Measurements from ENCODE around the gene ADAT3. TPM values are rescaled to one million over a fixed set of nuclear protein-coding genes. Genes with fewer than 3 reads are reported as not detected.
A peak's percentile ranks its signal among the peaks of the same experiment; 100 is the strongest.
"Not testable (repeated sequence)": the region's sequence is repeated elsewhere in the genome, so short reads cannot be mapped to it uniquely, and the experiment has no call there.

ADAT3 gene
- polyA plus RNA-seq, 4 donors = 1.4 to 6.4 (median 3.7) TPM

DNA sequence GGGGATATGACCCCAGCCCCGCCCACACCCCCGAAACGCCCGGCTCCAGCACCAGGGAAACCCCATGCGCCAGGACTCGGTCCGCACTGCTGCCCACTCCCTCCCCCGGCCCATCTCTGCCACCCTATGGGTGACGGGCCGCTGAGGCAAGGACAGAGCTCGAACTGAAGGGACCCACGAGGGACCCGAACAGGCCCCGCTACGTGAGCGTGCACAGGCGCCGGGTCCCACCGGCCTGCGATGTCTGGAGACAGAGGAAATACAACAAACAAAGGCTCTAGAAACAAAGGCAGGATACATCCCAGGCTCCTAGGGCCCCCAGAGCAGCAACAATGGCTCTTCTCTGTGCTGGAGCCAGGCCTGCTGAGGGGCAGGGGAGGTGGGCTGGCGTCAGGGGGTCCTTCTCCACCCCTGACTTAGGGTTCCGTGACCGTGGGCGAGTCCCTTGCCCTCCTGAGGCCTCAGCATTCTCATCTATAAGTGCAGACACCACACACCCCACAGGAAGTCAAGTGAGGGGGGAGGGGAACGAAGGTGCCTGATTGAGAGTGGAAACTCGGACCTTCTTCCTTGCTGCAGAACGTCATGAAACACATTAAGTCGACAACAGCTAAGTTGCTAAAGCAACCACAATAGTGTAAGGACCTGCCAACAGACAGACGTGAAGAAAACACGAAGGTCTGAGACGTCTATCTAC, 23.0 kb upstream of the ADAT3 start:
- no peak for DNase-seq (ENCODE audit: low read depth in 4 of 4, low spot score in 2 of 4)

DNA sequence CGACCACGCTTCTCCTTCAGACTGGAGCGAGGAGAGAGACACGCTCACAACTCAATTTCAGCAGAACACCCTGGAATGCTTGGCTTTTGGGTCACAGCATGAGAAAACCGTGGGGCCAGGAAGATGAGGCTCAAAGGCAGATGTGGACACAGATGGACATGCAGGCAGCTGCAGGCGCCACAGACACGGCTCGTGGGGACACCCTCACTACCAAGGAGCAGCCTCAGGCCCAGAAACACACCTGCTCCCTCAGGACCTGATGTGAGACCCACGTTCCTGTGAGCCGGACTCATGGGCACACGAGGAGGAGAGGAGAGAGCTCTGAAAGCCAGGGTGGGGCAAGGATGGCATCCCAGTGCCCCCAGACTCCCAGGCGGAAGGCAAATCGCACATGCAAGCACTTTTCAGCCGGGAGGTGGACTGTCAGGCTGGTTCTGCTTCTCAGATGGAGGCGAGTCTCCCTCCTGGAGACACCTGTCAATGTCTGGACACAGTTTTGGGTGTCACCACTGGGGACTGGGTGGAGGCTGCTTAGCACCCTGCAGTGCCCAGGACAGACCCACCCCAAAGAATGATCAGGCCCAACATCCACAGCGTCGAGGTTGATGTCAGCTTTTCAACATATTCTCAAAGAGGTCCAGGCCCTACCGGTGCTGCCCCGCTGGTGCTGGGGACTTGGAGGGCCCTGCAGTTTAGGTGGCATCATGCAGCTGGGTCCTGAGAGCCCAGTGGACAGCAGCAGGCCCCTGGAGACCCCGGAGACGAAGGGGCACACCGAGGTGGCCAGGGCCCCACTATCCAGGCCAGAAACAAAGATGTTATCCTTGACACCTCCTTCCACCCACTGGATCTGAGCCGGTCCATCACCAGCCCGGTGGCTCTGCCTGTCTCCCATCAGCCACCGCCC, 22.2 kb upstream of the ADAT3 start:
- DNase-seq (ENCODE audit: low read depth in 4 of 4, low spot score in 2 of 4) = no peak

DNA sequence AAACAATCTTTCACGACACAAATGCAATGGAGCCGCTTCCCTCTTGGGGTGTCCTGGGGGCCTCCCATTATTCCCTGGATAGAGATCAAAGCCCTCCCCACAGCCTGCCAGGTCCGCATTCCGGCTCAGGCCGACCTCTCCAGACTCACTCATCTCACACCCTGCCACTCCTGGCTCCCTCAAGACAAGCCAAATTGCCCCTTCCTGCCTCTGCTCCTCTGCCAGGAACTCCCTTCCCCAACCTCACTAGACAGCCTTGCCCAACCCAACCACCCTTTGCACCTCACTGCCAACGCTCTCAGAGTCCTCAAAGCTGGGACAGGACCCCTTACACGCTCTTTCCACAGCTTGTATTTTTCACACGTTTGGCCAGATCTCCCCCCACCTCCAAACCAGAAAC, 21.4 kb upstream of the ADAT3 start:
- no peak for DNase-seq (ENCODE audit: low read depth in 4 of 4, low spot score in 2 of 4)

DNA sequence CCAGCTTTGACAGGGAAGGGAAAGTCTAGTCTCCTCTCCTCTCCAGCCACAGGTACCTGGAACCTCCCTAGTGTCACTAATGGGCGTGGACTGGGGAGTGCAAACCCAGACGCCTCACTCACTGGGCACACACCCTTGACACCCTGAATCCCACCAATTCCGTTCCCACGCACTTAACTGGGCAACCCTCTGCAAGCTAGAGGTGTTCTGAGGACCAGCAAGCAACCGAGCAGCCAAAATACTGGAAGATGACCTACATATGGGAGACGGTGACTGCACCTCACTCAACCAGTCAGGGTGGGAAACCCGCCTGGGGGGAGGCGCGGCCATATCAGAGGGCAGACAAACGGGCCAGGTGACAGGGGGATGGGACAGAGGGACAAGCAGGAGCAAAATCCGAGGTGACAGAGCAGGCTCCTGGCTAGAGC, 20.9 kb upstream of the ADAT3 start:
- DNase-seq (ENCODE audit: low read depth in 4 of 4, low spot score in 2 of 4) = no peak

DNA sequence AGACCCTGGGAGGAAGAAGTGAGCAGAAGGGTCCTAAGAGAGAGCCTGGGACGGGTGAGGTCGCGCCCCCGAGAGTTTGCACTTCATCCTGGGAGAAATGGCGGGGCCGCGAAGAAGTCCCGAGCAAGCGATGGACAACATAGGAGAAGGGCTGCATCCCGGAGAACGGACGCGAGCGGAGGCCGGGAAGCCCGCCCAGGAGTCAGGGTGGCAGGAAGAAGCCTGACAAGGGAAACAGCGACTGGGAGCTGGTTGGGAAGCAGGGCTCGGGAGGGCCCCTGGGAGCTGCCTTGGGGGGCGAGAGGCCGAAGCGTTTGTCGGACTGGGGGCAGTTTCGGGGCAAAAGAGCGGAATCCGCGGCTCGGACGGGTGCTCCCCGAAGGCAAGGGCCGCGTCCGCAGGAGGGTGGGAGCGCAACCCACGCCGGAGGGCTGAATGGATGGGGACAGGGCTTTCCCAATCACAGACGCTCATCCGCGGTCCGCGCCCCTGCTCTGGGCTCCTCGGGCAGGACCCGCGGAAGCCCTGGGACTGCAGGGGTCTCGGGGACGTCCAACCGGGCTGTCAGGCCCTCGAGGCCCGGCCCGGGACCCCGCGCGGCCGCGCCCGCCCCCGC, 20.4 kb upstream of the ADAT3 start:
- no peak for DNase-seq (ENCODE audit: low read depth in 4 of 4, low spot score in 2 of 4)

DNA sequence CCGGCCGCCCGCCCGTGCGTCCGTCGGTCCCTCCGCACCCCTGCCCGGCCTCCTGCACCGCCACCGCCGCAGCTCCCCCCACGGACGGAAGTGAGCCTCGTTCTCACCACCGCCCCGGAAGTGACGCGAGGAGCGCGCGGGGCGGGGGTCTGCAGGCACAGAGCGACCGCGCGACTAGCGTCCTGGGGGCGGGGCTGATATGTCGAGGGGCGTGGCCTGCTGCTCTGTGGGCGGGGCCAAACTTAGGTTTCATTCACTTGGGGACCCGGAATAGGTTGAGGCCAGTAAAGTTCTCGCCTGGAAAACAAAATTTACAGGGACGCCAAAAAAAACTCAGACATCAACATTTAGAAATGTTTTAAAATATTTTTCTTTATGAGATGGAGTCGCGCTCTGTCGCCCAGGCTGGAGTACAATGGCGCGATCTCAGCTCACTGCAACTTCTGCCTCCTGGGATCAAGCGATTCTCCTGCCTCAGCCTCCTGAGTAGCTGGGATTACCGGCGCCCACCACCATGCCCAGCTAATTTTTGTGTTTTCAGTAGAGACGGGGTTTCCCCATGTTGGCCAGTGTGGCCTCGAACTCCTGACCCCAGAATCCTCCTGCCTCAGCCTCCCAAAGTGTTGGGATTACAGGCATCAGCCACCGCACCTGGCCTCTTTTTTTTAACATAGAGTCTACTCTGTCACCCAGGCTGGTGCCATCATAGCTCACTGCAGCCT, 19.6 kb upstream of the ADAT3 start, which contains the start of gene ABHD17A:
Gene ABHD17A (minus strand): TSS at position 99 of the 722 bp plus-strand sequence. CDS start 3,930 bp downstream, outside the sequence.
- DNase-seq (ENCODE audit: low read depth in 4 of 4, low spot score in 2 of 4) = peak in 3 of 4 donors; percentile 75 to 91 (median 81)

DNA sequence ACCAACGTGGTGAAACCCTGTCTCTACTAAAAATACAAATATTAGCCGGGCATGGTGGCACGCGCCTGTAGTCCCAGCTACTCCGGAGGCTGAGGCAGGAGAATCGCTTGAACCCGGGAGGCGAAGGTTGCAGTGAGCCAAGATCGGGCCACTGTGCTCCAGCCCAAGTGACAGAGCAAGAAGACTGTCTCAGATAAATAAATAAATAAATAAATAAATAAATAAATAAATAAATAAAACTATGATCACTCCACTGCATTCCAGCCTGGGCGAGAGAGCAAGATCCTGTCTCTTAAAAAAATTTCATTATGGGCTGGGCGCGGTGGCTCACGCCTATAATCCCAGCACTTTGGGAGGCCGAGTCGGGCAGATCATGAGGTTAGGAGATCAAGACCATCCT, 18.8 kb upstream of the ADAT3 start:
- not testable (repeated sequence) for DNase-seq (ENCODE audit: low read depth in 4 of 4, low spot score in 2 of 4)

DNA sequence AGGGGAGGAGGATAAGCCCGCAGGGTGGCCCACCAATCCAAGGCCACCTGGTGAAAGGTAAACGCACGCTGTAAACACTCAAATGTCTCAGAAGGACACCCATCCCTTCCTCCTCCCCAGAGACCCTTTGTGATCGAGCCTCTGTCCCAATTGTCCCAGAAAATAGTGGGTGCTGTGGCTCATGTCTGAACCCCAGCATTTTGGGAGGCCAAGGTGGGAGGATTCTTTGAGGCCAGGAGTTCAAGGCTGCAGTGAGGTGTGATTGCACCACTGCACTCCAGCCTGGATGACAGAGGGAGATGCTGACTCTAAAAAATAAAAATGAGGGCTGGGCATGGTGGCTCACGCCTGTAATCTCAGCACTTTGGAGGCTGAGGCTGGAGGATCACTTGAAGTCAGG, 16.8 kb upstream of the ADAT3 start:
- DNase-seq (ENCODE audit: low read depth in 4 of 4, low spot score in 2 of 4) = no peak

DNA sequence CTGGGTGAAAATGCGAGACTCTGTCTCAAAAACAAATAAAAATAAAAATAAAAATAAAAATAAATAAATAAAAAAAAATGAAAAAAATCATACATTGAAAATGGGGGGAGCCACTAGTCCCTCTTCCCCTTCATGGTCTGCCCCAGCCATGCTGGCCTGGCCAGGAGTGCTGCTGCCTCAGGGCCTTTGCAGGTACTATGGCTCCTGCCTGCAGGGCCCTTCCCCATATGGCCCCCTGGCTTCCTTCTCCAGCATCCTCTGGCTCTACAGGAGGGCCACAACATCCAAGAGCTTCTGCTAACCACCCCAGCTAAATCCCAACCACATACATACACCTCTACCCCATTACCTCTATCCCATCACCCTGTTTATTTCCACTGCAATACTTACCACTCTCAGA, 15.3 kb upstream of the ADAT3 start:
- no peak for DNase-seq (ENCODE audit: low read depth in 4 of 4, low spot score in 2 of 4)

DNA sequence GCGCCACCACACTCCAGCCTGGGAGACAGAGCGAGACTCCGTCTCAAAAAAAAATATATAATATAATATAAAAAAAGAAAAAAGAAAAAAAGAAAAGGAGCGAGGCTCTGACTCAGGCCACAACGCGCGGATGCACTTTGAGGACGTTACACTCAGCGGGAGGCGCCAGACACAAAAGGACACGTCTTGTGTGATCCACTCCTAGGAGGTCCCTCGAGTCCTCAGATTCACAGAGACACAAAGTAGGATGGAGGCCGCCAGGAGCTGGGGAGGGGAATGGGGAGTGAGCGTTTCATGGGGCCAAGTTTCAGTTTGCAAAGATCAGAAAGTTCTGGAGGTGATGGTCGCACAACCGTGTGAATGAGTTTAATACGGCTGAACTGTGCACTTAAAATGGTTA, 11.4 kb upstream of the ADAT3 start:
- no peak for DNase-seq (ENCODE audit: low read depth in 4 of 4, low spot score in 2 of 4)

DNA sequence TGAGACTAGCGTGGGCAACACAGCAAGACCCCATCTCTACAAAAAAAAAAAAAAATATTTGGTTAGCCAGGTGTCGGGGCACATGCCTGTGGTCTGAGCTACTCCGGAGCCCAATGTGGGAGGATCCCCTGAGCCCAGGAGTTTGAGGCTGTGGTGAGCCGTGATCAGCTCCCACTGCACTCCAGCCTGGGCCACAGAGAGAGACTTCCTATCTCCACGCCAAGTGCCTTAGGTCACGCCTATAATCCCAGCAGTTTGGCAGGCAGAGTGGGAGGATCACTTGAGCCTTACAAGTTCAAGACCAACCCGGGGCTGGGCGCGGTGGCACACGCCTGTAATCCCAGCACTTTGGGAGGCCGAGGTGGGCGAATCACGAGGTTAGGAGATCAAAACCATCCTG, 8.7 kb upstream of the ADAT3 start:
- no peak for DNase-seq (ENCODE audit: low read depth in 4 of 4, low spot score in 2 of 4)

DNA sequence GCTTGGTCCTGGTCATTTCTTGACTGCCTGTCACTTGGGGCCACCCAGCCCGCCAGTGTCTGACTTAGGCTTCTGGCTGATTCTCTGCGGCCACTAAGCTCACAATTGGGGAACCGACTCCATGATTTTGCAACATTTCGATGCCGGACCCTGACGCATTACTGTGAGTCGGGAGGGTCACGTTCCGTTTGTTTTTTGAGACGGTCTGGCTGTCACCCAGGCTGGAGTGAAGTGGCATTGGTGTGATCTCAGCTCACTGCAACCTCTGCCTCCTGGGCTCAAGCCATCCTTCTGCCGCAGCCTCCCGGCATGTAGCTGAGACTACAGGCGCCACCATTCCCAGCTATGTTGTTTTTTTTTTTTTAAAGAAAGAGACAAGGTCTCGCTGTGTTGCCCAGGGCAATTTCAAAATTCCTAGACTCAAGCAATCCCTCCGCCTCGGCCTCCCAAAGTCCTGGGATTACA, 3.2 kb upstream of the ADAT3 start:
- DNase-seq (ENCODE audit: low read depth in 4 of 4, low spot score in 2 of 4) = no peak

DNA sequence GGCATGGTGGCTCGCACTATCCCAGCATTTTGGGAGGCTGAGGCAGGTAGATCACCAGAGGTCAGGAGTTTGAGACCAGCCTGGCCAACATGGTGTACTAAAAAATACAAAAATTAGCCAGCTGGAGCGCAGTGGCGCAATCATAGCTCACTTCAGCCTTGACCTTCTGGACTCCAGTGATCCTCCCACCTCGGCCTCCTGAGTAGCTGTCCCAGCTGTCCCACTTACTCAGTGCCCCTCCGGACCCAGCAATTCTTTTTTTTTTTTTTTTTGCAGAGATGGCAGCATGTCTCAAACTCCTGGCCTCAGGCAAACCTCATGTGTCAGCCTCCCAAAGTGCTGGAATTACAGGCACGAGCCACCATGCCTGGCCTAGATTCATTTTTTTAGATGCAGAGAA, 2.3 kb upstream of the ADAT3 start:
- no peak for DNase-seq (ENCODE audit: low read depth in 4 of 4, low spot score in 2 of 4)

DNA sequence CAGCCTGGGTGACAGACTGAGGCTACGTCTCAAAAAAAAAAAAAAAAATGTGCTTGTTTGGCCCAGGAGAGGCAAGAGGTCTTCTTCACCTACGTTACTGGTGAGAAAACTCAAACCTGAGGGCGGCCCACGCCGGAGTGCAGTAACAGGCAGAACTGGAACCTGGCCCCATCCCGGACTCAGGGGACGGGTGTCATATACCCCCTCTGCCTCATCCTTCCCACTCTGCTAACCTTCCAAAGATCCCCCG, 414 bp upstream of the ADAT3 start:
- DNase-seq (ENCODE audit: low read depth in 4 of 4, low spot score in 2 of 4) = no peak

DNA sequence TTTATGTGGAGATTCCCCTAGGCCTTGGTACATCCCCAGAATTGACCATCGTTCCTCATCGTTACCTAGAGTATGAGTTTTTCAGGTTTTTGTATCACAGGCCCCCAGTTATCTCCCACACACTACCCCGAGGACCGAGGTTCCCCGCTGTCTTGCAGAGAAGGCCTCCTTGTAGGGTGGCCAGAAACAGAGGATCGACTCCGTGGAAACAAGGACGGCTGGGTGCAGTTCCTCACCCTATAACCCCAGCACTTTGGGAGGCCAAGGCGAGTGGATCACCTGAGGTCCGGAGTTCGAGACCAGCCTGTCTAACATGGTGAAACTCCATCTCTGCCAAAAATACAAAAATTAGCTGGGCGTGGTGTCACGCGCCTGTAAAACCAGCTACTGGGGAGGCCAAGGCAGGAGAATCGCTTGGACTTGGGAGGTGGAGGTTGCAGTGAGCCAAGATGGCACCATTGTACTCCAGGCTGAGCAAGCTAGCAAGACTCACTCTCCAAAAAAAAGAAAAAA, 720 bp downstream of the ADAT3 start:
- no peak for DNase-seq (ENCODE audit: low read depth in 4 of 4, low spot score in 2 of 4)

DNA sequence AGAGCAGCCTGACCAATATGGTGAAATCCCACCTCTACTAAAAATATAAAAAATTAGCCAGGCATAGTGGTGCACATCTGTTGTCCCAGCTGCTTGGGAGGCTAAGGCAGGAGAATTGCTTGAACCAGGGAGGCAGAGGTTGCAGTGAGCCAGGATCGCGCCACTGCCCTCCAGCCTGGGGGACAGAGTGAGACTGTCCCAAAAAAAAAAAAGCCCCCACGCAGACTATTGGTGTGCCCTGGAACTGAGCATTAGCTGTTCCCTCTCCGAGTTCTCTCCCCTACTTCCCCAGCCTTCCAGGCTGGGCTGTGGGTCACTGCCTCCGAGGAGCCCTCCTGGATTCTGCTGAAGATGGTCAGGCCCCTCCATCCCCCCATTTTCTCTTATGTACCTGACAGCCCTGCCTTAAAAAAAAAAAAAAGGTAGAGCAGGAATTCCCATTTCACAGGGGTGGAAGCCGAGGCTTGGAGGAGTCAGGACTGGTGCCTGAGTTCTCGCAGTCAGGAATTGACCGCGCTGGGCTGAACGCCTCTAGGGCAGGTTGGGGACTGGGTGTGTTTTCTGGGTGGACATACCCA, 1.9 kb downstream of the ADAT3 start:
- DNase-seq (ENCODE audit: low read depth in 4 of 4, low spot score in 2 of 4) = no peak

DNA sequence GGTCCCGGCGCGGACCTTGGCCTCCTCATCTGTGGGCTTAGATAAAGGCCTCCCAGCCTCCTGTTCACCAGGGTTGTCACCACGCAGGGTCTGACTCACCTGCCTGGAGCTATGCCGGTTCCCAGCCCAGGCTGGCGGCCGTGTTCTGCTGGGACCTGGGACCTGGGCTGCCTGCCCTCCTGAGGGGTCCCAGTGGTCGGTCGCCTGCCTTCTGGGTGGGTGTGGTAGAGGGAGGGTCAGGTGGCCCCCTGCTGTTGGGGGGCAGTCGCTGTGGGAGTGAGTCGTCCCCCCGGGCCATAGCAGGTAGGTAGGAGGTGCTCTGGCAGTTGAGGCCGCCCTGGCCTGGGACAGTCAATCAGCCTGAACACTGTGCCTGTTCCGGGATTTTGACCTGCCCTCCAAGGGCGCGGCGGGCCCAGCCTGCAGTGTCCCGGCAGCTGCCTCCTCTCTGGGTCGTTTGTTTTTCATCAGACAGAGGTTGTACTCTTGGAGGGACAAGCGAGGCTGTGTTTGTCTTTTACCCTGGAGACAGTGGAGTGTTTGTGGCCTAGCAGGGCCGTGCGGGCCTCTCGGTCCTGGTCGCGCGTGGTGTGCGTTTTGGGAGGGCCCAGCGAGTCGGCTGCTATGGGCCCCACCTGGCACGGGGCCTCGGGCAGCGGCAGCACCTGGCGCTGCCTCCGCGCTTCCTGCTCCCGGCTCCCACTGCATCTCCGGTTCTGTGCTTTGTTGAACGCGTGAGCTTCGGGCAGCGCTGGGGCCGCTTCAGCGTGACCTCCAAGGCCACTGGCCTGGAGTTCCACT, 2.6 kb downstream of the ADAT3 start:
- DNase-seq (ENCODE audit: low read depth in 4 of 4, low spot score in 2 of 4) = no peak

DNA sequence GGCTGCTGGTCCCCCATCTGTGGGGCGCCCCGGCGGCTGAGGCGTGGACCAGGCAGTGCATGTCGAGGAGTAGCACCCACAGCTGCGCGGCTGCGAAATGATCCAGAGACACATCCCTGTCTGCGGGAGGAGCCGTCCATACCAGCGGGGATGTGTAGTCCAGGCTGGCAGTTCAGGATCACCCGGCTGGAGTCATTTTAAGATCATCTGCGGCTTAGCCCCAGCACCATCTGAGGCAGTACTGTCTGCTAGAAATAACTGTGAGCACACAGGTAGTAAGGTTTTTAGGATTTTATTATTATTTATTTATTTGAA, 3.1 kb downstream of the ADAT3 start:
- DNase-seq (ENCODE audit: low read depth in 4 of 4, low spot score in 2 of 4) = no peak

DNA sequence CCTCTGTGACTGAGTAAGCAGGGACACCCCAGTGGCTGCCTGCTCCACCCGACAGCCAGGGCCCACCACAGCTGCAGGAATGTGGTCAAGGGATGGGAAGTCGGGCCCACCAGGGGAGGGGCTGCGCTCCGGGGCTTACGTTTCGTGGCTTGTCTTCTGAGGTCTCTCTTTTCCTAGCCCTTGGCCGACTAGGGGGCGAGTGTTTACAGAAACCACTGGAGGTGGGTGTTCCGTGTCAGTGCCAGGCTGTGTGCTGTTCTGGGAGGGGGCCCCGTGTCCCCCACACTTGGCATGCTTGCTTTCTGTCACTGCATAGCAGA, 4.5 kb downstream of the ADAT3 start:
- no peak for DNase-seq (ENCODE audit: low read depth in 4 of 4, low spot score in 2 of 4)

DNA sequence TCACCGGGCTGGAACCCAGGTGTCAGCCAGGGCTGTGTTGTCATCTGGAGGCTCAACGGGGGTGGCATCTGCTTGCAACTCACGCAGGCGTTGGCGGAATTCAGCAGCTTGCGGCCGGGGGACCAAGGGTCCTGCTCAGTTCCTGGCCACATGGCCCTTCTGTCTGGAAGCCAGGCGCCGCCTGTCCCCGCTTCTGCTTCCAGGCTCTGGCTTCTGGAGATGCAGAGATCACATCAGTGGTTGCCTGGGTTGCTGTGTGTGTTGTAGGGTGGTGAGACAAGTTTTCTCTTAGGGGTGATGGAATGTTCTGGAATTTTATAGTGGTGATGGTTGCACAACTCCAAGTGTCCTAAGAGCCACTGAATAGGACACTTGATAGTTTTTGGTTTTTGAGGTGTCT, 5.0 kb downstream of the ADAT3 start:
- DNase-seq (ENCODE audit: low read depth in 4 of 4, low spot score in 2 of 4) = no peak
